GM12878 (cell line): ENCODE results near the gene EFCAB7. TPM values are rescaled to one million over a fixed set of nuclear protein-coding genes. Genes with fewer than 3 reads are reported as not detected.

ENCODE experiments used
- ATAC-seq: fragments of 200-7000 bp; cut with Tn5 transposase; 3 replicates; pipeline ENCODE4 v1.9.1; 2020; ENCODE audit warnings: mild to moderate bottlenecking, moderate library complexity
- BruUV-seq: library from RNA; stranded (reverse); fragments of 400-500 nt; replicated peaks from 2 replicates; lab custom pipeline; 2021; lab: Mats Ljungman, UMichigan
- CTCF ChIA-PET: fragments of 300-600 bp; sonication (Branson Sonifier 250); formaldehyde crosslinking; extraction: SDS; loops from one replicate; lab custom pipeline; 2021; ENCODE audit warnings: inconsistent platforms; lab: Yijun Ruan, JAX
- POLR2A ChIA-PET: fragments of 350-600 bp; formaldehyde crosslinking; extraction: SDS; loops from one replicate; lab custom pipeline; 2021; ENCODE audit warnings: inconsistent platforms; lab: Charles Lee
- RAD21 ChIA-PET: fragments of 300-600 bp; sonication (Branson Sonifier 250); formaldehyde crosslinking; loops from one replicate; lab custom pipeline; 2023; ENCODE audit warnings: antibody characterized with exemption; ENCODE audit not compliant: unreplicated experiment; lab: Charles Lee
- SMC1A ChIA-PET: fragments of 300-600 bp; sonication (Branson Sonifier 250); formaldehyde crosslinking; loops from one replicate; lab custom pipeline; 2023; ENCODE audit not compliant: unreplicated experiment, uncharacterized antibody; lab: Charles Lee
- DNase-seq: peaks from one replicate; pipeline ENCODE4 v3.0.0-alpha.2; 2011; ENCODE audit warnings: low read depth, low spot score
- FAIRE-seq: peaks from 3 replicates; lab custom pipeline; 2011; peaks lifted over from hg19 to GRCh38; lab: Jason Lieb, UNC
- H2AFZ ChIP-seq: 2 replicates; pipeline ENCODE4 v1.6.0; 2011; ENCODE audit warnings: low read depth, low read length, control low read depth; ENCODE audit not compliant: control insufficient read depth
- H3K27ac ChIP-seq: 2 replicates; pipeline ENCODE4 v1.5.1; 2011; ENCODE audit warnings: control low read depth; ENCODE audit not compliant: control insufficient read depth, insufficient read depth
- H3K27me3 ChIP-seq, 2 experiments: replicated peaks in 1 of 2; 2 replicates each; pipeline versions ENCODE4 v1.6.0 to v1.6.1; 2011; ENCODE audit warnings: low read length in 1 of 2; ENCODE audit not compliant: control insufficient read depth in 2 of 2, insufficient read depth in 2 of 2
- H3K36me3 ChIP-seq, 2 experiments: 2 replicates each; pipeline ENCODE4 v1.5.1; 2011; ENCODE audit warnings: low read length in 1 of 2; ENCODE audit not compliant: control insufficient read depth in 2 of 2, insufficient read depth in 2 of 2
- H3K4me1 ChIP-seq: 2 replicates; pipeline ENCODE4 v1.6.1; 2011; ENCODE audit warnings: mild to moderate bottlenecking, low read length, moderate library complexity, mixed read lengths; ENCODE audit not compliant: control insufficient read depth, insufficient read depth
- H3K4me2 ChIP-seq: 2 replicates; pipeline ENCODE4 v1.6.0; 2011; ENCODE audit warnings: control low read depth; ENCODE audit not compliant: control insufficient read depth, insufficient read depth
- H3K4me3 ChIP-seq: fragments of 200-600 bp; sonication (generic); 2 replicates; pipeline ENCODE4 v1.5.1; 2016
- H3K79me2 ChIP-seq: 2 replicates; pipeline ENCODE4 v1.6.0; 2011; ENCODE audit warnings: low read length; ENCODE audit not compliant: control insufficient read depth, insufficient read depth
- H3K9ac ChIP-seq: 2 replicates; pipeline ENCODE4 v1.8.0; 2011; ENCODE audit warnings: low read length, control low read depth, mixed read lengths; ENCODE audit not compliant: control insufficient read depth, insufficient read depth
- H3K9me3 ChIP-seq: replicated peaks from 3 replicates; pipeline ENCODE4 v1.5.1; 2011; ENCODE audit warnings: mild to moderate bottlenecking, low read length; ENCODE audit not compliant: control insufficient read depth, insufficient read depth
- H4K20me1 ChIP-seq: 2 replicates; pipeline ENCODE4 v1.6.0; 2011; ENCODE audit not compliant: control insufficient read depth, insufficient read depth
- ASH2L ChIP-seq: fragments of 300-600, 200-600 bp; sonication (generic); IDR thresholded peaks from 2 replicates; pipeline ENCODE4 v1.6.1; 2017; ENCODE audit warnings: low read depth, mild to moderate bottlenecking, borderline replicate concordance
- BACH1 ChIP-seq: fragments of 450-650 bp; IDR thresholded peaks from 2 replicates; pipeline ENCODE4 v1.6.1; 2017; ENCODE audit warnings: mild to moderate bottlenecking, borderline replicate concordance
- CHD4 ChIP-seq: fragments of 200-600 bp; sonication (generic); IDR thresholded peaks from 2 replicates; pipeline ENCODE4 v1.6.1; 2016; ENCODE audit warnings: mild to moderate bottlenecking
- MEF2A ChIP-seq: IDR thresholded peaks from 2 replicates; pipeline ENCODE4 v1.6.1; 2011; ENCODE audit warnings: low read depth, mild to moderate bottlenecking, low read length, moderate library complexity; ENCODE audit not compliant: insufficient read depth
- NBN ChIP-seq: fragments of 450-650 bp; IDR thresholded peaks from 2 replicates; pipeline ENCODE4 v1.6.1; 2016
- NRF1 ChIP-seq: conservative IDR thresholded peaks from 2 replicates; pipeline ENCODE4 v1.6.1; 2011; ENCODE audit warnings: mild to moderate bottlenecking, low read depth, low read length, improper control_type of control experiment
- PAX8 ChIP-seq: fragments of 450-650 bp; IDR thresholded peaks from 2 replicates; pipeline ENCODE4 v1.6.1; 2017; ENCODE audit warnings: mild to moderate bottlenecking, moderate library complexity
- POLR2A ChIP-seq: IDR thresholded peaks from 2 replicates; pipeline ENCODE4 v1.6.1; 2011; ENCODE audit warnings: low read depth, mild to moderate bottlenecking, low read length
- POLR2AphosphoS5 ChIP-seq: IDR thresholded peaks from 2 replicates; pipeline ENCODE4 v1.6.1; 2011; ENCODE audit warnings: mild to moderate bottlenecking, low read length, inconsistent platforms
- RB1 ChIP-seq: fragments of 450-650 bp; formaldehyde crosslinking; IDR thresholded peaks from 2 replicates; pipeline ENCODE4 v1.6.1; 2017; ENCODE audit warnings: mild to moderate bottlenecking, borderline replicate concordance
- SIX5 ChIP-seq: IDR thresholded peaks from 2 replicates; pipeline ENCODE4 v1.6.1; 2011; ENCODE audit warnings: mild to moderate bottlenecking, low read depth, low read length, moderate library complexity; ENCODE audit not compliant: severe bottlenecking
- SMC3 ChIP-seq: IDR thresholded peaks from 2 replicates; pipeline ENCODE4 v1.6.1; 2011; ENCODE audit warnings: low read length, improper control_type of control experiment, borderline replicate concordance
- SRF ChIP-seq, 2 experiments: IDR thresholded peaks; 2 replicates each; pipeline ENCODE4 v1.6.1; 2011; ENCODE audit warnings: low read depth in 2 of 2, low read length in 2 of 2, mild to moderate bottlenecking in 1 of 2, moderate library complexity in 1 of 2
- TCF12 ChIP-seq: IDR thresholded peaks from 2 replicates; pipeline ENCODE4 v1.6.1; 2011; ENCODE audit warnings: low read depth, mild to moderate bottlenecking, low read length
- TCF7 ChIP-seq: IDR thresholded peaks from 2 replicates; pipeline ENCODE4 v1.6.1; 2014; ENCODE audit warnings: antibody characterized with exemption, borderline replicate concordance
- ZBED1 ChIP-seq: IDR thresholded peaks from 2 replicates; pipeline ENCODE4 v1.6.1; 2016; ENCODE audit warnings: borderline replicate concordance
- WGBS: methylation state at CpG from one replicate; pipeline ENCODE4 v1.1.6; 2016; ENCODE audit warnings: low lambda C conversion rate; ENCODE audit not compliant: insufficient replicate concordance, insufficient coverage; ENCODE audit errors: missing lambda C conversion rate; 5-methylcytosine and 5-hydroxymethylcytosine counted together
- in situ Hi-C: fragments of 300-500 bp; cut with MboI; formaldehyde crosslinking; loops from 9 replicates; pipeline ENCODE4 v1.14.3; 2018; ENCODE audit warnings: mixed read lengths
- intact Hi-C: fragments of 100-400 bp; cut with micrococcal nuclease; formaldehyde crosslinking; loops from one replicate; pipeline ENCODE4 v1.14.2; 2022; ENCODE audit not compliant: unreplicated experiment
- polyA plus RNA-seq, 11 experiments: library from polyadenylated mRNA; depleted of rRNA in 4 of 11; unstranded in 6 of 11; stranded (reverse) in 5 of 11; fragments of >200 nt; fragmentation: Nextera tagmentation in 4 of 11; fragmentation: Illumina TruSeq in 1 of 11; extraction: Ambion mirVana in 4 of 11; extraction: Trizol in 1 of 11; gene quantifications; 1 replicate in 1 of 11; 2 replicates in 10 of 11; pipeline versions ENCODE4 v1.2.1 to v1.2.3, GENCODE V29; 2011 to 2016; ENCODE audit warnings: inconsistent platforms in 2 of 11, missing spikeins in 2 of 11, low read depth in 1 of 11
- total RNA-seq, 4 experiments: library from RNA; depleted of rRNA in 3 of 4; stranded (reverse); fragments of >200 nt in 3 of 4; fragmentation: Illumina TruSeq in 1 of 4; extraction: Trizol in 1 of 4; gene quantifications; 2 replicates each; pipeline versions ENCODE4 v1.2.1 to v1.2.3, GENCODE V29; 2013 to 2021
- TF ChIP-seq, protein P1 (sequence below): fragments of 450-650 bp; IDR thresholded peaks from 2 replicates; pipeline ENCODE4 v1.6.1; 2018; ENCODE audit warnings: borderline replicate concordance, mild to moderate bottlenecking; ENCODE audit not compliant: partially characterized antibody

Gene EFCAB7
- total and polyA plus RNA-seq, 10 of the 15 experiments (the other 5 are each of a cell fraction or from before 2014, with no cell fraction given) = 4.4 to 9.8 (median 5.7) TPM

DNA sequence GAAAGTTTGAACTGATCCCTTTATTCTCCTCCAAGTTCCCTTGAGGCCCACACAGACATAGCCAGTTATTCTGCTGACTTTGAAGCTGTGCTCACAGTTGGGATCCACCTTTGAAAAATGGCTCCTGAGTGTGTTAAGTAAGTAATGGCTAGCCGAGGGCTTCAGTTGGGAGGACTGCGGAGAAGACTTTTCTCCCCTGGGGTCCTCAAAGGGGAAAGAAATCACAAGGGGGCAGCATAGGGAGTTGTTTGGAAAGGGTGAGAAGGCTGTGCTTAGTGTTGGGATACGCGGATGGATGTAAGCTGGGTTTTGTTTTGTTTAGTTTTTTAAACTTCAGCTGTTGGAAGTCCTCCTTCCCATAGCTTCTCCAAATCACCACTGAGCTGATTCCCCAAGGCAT is 78.1 kb downstream of the EFCAB7 start:
- ChIA-PET SMC1A (interaction anchor here (0.6 to 1.3 kb wide), 4 partner anchors 9 to 90 kb away, joined by 3 to 5 read pairs (median 3); no protein-coding TSS in a partner anchor), RAD21 (no interaction called here), CTCF (interaction anchor here (1.5 kb wide), 1 partner anchor 43 kb away, joined by 3 read pairs; no protein-coding TSS in a partner anchor), POLR2A (no interaction called here)
- no TSS peak for BruUV-seq
- H4K20me1 ChIP-seq = no peaks in the 10 kb centered on the region; the same call in 1 of the 2 replicates
- no peak overlapping the region for H3K4me3 ChIP-seq
- H3K27ac ChIP-seq = no peak overlapping the region
- no peak for FAIRE-seq
- no peak for ATAC-seq
- peaks cover 5% of the 10 kb centered on the region; the same call in 1 of the 2 replicates for H3K79me2 ChIP-seq
- no peaks in the 10 kb centered on the region for H3K4me1 ChIP-seq
- in situ Hi-C loops = no loop called here
- no peak overlapping the region for H3K4me2 ChIP-seq
- H3K9ac ChIP-seq = no peak overlapping the region
- no peaks in the 10 kb centered on the region for H3K27me3 ChIP-seq
- no peaks in the 10 kb centered on the region for H3K9me3 ChIP-seq
- no peak overlapping the region for H2AFZ ChIP-seq
- intact Hi-C loops = no loop called here
- WGBS = 97% methylated on average over 4 of the region's 4 CpGs
- TF ChIP-seq PAX8 = no peak
- TF ChIP-seq ASH2L = no peak
- TF ChIP-seq CHD4 = no peak
- TF ChIP-seq, protein P1, sequence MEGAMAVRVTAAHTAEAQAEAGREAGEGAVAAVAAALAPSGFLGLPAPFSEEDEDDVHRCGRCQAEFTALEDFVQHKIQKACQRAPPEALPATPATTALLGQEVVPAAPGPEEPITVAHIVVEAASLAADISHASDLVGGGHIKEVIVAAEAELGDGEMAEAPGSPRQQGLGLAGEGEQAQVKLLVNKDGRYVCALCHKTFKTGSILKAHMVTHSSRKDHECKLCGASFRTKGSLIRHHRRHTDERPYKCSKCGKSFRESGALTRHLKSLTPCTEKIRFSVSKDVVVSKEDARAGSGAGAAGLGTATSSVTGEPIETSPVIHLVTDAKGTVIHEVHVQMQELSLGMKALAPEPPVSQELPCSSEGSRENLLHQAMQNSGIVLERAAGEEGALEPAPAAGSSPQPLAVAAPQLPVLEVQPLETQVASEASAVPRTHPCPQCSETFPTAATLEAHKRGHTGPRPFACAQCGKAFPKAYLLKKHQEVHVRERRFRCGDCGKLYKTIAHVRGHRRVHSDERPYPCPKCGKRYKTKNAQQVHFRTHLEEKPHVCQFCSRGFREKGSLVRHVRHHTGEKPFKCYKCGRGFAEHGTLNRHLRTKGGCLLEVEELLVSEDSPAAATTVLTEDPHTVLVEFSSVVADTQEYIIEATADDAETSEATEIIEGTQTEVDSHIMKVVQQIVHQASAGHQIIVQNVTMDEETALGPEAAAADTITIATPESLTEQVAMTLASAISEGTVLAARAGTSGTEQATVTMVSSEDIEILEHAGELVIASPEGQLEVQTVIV = no peak
- no peak for TF ChIP-seq SRF (IDR thresholded peaks at IDR 0.05; ENCODE audit: low read depth in 2 of 2, low read length in 2 of 2)
- TF ChIP-seq RB1 = no peak
- TF ChIP-seq NRF1 = no peak
- TF ChIP-seq ZBED1 = no peak
- TF ChIP-seq POLR2AphosphoS5 = no peak
- TF ChIP-seq SMC3 = no peak
- no peak for TF ChIP-seq TCF12
- no peak for TF ChIP-seq POLR2A
- no peak for TF ChIP-seq TCF7
- no peak for TF ChIP-seq SIX5
- no peak for TF ChIP-seq MEF2A
- no peak for TF ChIP-seq BACH1
- no peak for TF ChIP-seq NBN
- H3K36me3 ChIP-seq = peaks cover 0 to 5% of the 10 kb centered on the region in 2 experiments; a peak in 1 of 4 replicates
- no peak for DNase-seq
